Suprapubic skin (tissue), 4 donors: ENCODE data around the gene IQCB1.

Experiments used
- POLR2A ChIP-seq, 2 donors: fragments of 450-650 bp; IDR thresholded peaks; one replicate each; pipeline ENCODE4 v1.6.1; 2017; ENCODE audit warnings: antibody characterized with exemption in 2 of 2, mild to moderate bottlenecking in 2 of 2, moderate library complexity in 2 of 2
- POLR2AphosphoS5 ChIP-seq, 3 donors: sonication (generic); formaldehyde crosslinking; IDR thresholded peaks; one replicate each; pipeline ENCODE4 v1.6.1; 2017; ENCODE audit warnings: antibody characterized with exemption in 3 of 3
- TF ChIP-seq, protein P1 (sequence below), 2 donors: fragments of 200-600 bp in 1 of 2; fragments of 450-650 bp in 1 of 2; sonication (generic) in 1 of 2; IDR thresholded peaks; one replicate each; pipeline ENCODE4 v1.5.1; 2016 to 2019; ENCODE audit warnings: antibody characterized with exemption in 2 of 2, mild to moderate bottlenecking in 1 of 2, moderate library complexity in 1 of 2

DNA sequence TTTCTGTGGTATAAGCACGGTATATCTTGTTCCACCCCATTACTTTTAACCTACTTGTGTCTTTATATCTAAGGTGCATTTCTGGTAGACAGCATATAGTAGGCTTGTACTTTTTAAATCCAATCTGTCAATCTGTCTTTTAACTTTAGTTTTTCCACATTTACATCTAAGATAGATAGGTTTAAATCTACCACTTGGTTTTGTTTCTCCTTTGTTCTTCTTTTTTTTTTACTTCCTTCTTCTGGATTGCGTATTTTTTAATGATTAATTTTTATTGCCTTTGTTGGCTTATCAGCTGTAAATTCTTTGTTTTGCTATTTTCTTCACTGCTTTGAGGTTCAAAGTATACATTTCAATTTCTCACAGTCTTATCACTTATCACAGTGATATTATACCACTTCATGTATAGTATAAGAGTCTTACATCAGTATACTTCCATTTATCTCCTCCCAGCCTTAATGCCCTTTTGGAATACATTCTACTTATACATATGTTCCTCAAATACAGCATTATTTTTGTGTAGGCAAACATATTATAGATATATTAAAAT lies 31.0 kb downstream of the IQCB1 start:
- TF ChIP-seq POLR2AphosphoS5 (IDR thresholded peaks at IDR 0.05) (no peak), POLR2A (IDR thresholded peaks at IDR 0.05) (no peak)
- TF ChIP-seq, protein P1, sequence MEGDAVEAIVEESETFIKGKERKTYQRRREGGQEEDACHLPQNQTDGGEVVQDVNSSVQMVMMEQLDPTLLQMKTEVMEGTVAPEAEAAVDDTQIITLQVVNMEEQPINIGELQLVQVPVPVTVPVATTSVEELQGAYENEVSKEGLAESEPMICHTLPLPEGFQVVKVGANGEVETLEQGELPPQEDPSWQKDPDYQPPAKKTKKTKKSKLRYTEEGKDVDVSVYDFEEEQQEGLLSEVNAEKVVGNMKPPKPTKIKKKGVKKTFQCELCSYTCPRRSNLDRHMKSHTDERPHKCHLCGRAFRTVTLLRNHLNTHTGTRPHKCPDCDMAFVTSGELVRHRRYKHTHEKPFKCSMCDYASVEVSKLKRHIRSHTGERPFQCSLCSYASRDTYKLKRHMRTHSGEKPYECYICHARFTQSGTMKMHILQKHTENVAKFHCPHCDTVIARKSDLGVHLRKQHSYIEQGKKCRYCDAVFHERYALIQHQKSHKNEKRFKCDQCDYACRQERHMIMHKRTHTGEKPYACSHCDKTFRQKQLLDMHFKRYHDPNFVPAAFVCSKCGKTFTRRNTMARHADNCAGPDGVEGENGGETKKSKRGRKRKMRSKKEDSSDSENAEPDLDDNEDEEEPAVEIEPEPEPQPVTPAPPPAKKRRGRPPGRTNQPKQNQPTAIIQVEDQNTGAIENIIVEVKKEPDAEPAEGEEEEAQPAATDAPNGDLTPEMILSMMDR (IDR thresholded peaks at IDR 0.05) = no peak
